Colonic mucosa (tissue), 4 donors: ENCODE measurements around the gene IRF8. TPM values are rescaled to one million over a fixed set of nuclear protein-coding genes. Genes with fewer than 3 reads are reported as not detected.

Source experiments
- DNase-seq: peaks from one replicate; pipeline ENCODE4 v3.0.0-alpha.2; 2020
- H3K27ac ChIP-seq: fragments of 200-600 bp; one replicate; pipeline ENCODE4 v1.8.0; 2021
- H3K27me3 ChIP-seq: fragments of 200-600 bp; one replicate; pipeline ENCODE4 v1.8.0; 2021
- H3K36me3 ChIP-seq: fragments of 200-600 bp; one replicate; pipeline ENCODE4 v1.8.0; 2021
- H3K4me1 ChIP-seq: fragments of 200-600 bp; one replicate; pipeline ENCODE4 v1.8.0; 2021; ENCODE audit warnings: mild to moderate bottlenecking
- H3K4me3 ChIP-seq: fragments of 200-600 bp; one replicate; pipeline ENCODE4 v1.8.0; 2021
- H3K9ac ChIP-seq, 2 donors: one replicate each; pipeline ENCODE4 v1.7.0; 2013; ENCODE audit warnings: control low read depth in 2 of 2, low read depth in 2 of 2, low read length in 2 of 2
- H3K9me3 ChIP-seq: fragments of 200-600 bp; one replicate; pipeline ENCODE4 v1.8.0; 2021
- intact Hi-C: fragments of 100-400 bp; cut with DNase I; formaldehyde crosslinking; loops from one replicate; pipeline ENCODE4 v1.14.1; 2022
- total RNA-seq, 2 donors: library from RNA; stranded (reverse); fragmentation: NEBNext Ultra II Directional in 1 of 2; extraction: Animal tissue kit (Norgen Biotek cat#: 25700) in 1 of 2; gene quantifications; one replicate each; pipeline ENCODE4 v1.2.1, GENCODE V29; 2021
- TF ChIP-seq, protein P1 (sequence below): fragments of 200-600 bp; IDR thresholded peaks from one replicate; pipeline ENCODE4 v1.8.0; 2022; ENCODE audit warnings: antibody characterized with exemption, mild to moderate bottlenecking
- donor health status: healthy.
- donor health status: DM: no; HTN: no; CAD: no.
- donor health status: DM: no; HTN: no; CAD: no.

Gene IRF8
- total RNA-seq, 2 donors from 2014 or later = 25.1 to 52.5 TPM

DNA sequence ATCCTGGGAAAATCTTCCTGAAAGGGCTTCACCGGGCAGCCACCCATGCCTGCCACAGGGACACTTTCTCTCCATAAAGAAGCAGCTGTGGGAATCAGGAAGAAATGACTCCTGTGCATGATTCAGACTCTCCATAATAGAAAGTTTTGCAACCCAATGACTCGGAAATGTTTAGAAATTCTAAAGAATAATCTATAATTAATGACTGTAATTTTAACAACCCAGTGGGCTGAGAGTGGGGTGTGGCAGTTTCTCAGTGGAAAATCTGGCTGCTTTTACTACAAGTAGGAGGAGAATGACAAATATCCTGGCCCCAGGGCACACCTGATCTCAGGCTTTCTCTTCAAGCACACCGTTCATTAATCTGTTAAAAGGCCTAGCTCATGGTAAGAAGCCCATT is 25.7 kb downstream of the IRF8 start:
- Histone ChIP-seq H3K36me3 (no peaks in the 10 kb centered on the region), H3K4me1 (no peaks in the 10 kb centered on the region), H3K4me3 (no peak overlapping the region), H3K27ac (no peak overlapping the region), H3K9ac (no peak overlapping the region), H3K27me3 (no peaks in the 10 kb centered on the region), H3K9me3 (no peaks in the 10 kb centered on the region)
- DNase-seq = no peak
- intact Hi-C loops = no loop called here
- TF ChIP-seq, protein P1, sequence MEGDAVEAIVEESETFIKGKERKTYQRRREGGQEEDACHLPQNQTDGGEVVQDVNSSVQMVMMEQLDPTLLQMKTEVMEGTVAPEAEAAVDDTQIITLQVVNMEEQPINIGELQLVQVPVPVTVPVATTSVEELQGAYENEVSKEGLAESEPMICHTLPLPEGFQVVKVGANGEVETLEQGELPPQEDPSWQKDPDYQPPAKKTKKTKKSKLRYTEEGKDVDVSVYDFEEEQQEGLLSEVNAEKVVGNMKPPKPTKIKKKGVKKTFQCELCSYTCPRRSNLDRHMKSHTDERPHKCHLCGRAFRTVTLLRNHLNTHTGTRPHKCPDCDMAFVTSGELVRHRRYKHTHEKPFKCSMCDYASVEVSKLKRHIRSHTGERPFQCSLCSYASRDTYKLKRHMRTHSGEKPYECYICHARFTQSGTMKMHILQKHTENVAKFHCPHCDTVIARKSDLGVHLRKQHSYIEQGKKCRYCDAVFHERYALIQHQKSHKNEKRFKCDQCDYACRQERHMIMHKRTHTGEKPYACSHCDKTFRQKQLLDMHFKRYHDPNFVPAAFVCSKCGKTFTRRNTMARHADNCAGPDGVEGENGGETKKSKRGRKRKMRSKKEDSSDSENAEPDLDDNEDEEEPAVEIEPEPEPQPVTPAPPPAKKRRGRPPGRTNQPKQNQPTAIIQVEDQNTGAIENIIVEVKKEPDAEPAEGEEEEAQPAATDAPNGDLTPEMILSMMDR = no peak

DNA sequence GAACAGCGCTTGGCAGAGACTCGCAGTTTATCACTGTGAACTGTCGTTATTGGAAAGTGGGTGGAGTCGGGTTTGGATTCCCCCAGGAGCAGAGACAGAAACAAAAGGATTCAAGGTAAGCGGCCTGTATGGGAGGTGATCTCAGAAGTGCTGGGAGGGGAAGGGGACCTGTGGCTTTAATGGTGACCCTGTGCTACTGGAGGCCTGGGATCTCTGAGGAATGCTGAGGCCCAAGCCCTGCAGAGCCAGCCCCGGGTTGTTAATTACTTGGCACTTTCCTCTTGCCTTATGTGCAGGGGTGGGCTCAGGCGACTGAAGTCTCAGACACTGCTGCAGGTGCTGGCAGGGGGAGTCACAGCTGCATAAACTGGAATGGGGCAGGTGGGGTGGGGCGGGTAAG is 27.4 kb downstream of the IRF8 start:
- TF ChIP-seq, protein P1 = no peak
- Histone ChIP-seq H3K27ac (no peak overlapping the region), H3K4me1 (no peaks in the 10 kb centered on the region), H3K9me3 (no peaks in the 10 kb centered on the region), H3K9ac (no peak overlapping the region), H3K27me3 (no peaks in the 10 kb centered on the region), H3K36me3 (no peaks in the 10 kb centered on the region), H3K4me3 (no peak overlapping the region)
- no peak for DNase-seq
- intact Hi-C loops = no loop called here

DNA sequence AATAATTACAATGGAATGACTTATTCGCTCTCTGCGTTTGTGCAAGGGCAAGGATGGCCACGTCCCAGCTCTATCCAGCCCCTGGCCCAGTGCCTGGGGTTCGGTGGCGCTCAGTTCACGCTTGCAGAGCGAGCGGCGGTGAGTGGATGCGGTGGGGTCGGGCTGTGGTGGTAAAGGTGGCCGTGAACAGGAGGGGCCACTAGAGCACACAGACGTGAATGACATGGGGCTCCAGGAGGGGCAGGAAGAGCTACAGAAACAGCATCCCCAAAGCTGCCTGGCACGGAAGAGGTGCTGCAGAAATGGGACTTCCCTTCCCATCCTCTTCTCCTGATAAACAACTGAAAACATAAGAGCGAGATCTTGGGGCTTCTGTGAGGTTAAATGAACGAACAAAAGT is 28.4 kb downstream of the IRF8 start:
- Histone ChIP-seq H3K27ac (no peak overlapping the region), H3K4me3 (no peak overlapping the region), H3K27me3 (no peaks in the 10 kb centered on the region), H3K9ac (no peak overlapping the region), H3K36me3 (no peaks in the 10 kb centered on the region), H3K9me3 (no peaks in the 10 kb centered on the region), H3K4me1 (no peaks in the 10 kb centered on the region)
- intact Hi-C loops = no loop called here
- DNase-seq = no peak
- TF ChIP-seq, protein P1 = no peak

DNA sequence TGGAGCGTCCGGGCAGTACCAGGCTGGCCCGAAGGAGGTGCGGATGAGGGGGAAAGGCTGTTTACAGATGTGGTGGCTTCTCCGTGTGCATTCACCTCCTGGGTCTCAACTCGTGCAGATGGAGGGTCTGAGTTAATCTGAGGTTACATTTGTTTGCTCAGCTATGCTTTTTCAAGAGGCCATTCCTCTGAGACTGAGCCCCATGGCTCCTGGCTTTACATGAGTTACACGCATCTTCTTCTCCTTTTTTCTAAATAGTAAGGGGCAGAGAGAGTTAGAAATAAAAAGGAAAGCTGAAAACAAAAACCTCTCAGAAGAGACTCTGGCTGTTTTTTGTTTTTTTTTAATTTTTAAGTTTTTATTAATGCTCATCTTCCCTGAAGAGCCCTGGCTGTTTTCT is 29.0 kb downstream of the IRF8 start:
- TF ChIP-seq, protein P1 = no peak
- H3K36me3 ChIP-seq = no peaks in the 10 kb centered on the region
- DNase-seq = no peak
- intact Hi-C loops = no loop called here
- H3K4me1 ChIP-seq = no peaks in the 10 kb centered on the region
- no peak overlapping the region for H3K4me3 ChIP-seq
- no peak overlapping the region for H3K9ac ChIP-seq
- no peaks in the 10 kb centered on the region for H3K9me3 ChIP-seq
- no peaks in the 10 kb centered on the region for H3K27me3 ChIP-seq
- H3K27ac ChIP-seq = no peak overlapping the region

DNA sequence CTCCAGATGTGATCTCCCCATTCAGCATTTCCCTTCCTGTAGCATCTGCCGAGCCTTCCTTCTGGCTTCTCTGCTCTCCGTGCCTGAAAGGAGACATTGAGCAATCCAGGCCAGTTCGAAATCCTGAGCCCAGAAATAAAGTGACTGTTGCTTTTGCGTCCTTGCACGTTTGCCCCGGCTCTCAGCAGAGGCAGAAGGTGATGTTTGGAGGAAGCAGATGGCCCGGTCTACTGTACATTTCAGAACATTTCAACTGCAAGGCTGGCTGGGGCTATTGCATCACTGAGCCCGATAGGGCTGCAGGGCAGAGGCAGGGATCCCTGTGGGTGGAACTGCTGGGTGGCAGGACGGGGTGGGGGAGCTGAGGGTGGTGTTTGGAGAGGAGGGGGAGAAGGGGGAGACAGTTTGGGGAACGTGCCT is 29.4 kb downstream of the IRF8 start:
- TF ChIP-seq, protein P1 = no peak
- no peaks in the 10 kb centered on the region for H3K9me3 ChIP-seq
- no peak overlapping the region for H3K9ac ChIP-seq
- no peaks in the 10 kb centered on the region for H3K36me3 ChIP-seq
- no peak for DNase-seq
- H3K27me3 ChIP-seq = no peaks in the 10 kb centered on the region
- H3K4me3 ChIP-seq = no peak overlapping the region
- no peaks in the 10 kb centered on the region for H3K4me1 ChIP-seq
- no peak overlapping the region for H3K27ac ChIP-seq
- intact Hi-C loops = no loop called here

DNA sequence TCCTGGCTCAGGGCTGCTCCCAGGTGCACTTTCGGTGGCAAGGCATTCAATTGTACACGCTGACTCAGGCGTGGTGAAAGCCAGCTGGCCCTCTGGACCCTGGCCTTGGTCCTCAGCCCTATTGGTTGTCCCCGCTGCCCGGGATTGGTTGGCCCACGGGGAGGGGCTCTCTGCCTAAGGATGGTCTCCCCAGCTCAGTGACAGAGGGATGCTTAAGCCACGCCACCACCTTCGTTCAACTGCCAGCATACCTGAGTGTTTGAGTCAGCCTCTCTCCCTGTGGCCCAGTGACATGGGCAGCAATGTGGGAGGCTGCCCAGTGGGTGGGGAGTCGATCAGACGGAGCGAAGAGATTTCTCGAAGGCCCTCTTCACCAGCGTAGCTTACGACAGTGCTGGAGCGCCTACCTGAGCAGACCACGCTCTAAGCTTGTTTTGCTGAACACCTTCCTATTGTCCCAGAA is 30.3 kb downstream of the IRF8 start:
- intact Hi-C loops = no loop called here
- Histone ChIP-seq H3K27me3 (no peaks in the 10 kb centered on the region), H3K9ac (no peak overlapping the region), H3K4me1 (no peaks in the 10 kb centered on the region), H3K4me3 (no peak overlapping the region), H3K36me3 (no peaks in the 10 kb centered on the region), H3K9me3 (no peaks in the 10 kb centered on the region), H3K27ac (no peak overlapping the region)
- DNase-seq = no peak
- TF ChIP-seq, protein P1 = no peak
